Lower leg skin (tissue), 4 donors: ENCODE data around the gene TLR4. TPM values are rescaled to one million over a fixed set of nuclear protein-coding genes. Genes with fewer than 3 reads are reported as not detected.

Experiments used
- DNase-seq, 2 donors: peaks; one replicate each; pipeline ENCODE4 v3.0.0-alpha.2; 2019; ENCODE audit warnings: low spot score in 2 of 2
- H3K4me3 ChIP-seq: fragments of 200-600 bp; sonication (generic); 2 replicates; pipeline ENCODE4 v1.5.1; 2017; ENCODE audit warnings: mild to moderate bottlenecking, low read depth; ENCODE audit not compliant: poor library complexity, severe bottlenecking
- POLR2A ChIP-seq, 2 donors: fragments of 450-650 bp; IDR thresholded peaks; one replicate each; pipeline ENCODE4 v1.6.1; 2016 to 2017; ENCODE audit warnings: antibody characterized with exemption in 2 of 2, mild to moderate bottlenecking in 1 of 2, moderate library complexity in 1 of 2
- WGBS, 2 donors: methylation state at CpG; one replicate each; pipeline ENCODE4 v1.1.5; 2018; 5-methylcytosine and 5-hydroxymethylcytosine counted together
- intact Hi-C: fragments of 100-400 bp; cut with DNase I; formaldehyde crosslinking; loops from one replicate; pipeline ENCODE4 v1.15.0; 2023; ENCODE audit warnings: low total_unique reads
- total RNA-seq, 4 donors: library from RNA; depleted of rRNA; stranded (reverse); fragments of >200 nt; gene quantifications; one replicate each; pipeline ENCODE4 v1.1.0, GENCODE V29; 2016
- TF ChIP-seq, protein P1 (sequence below), 3 donors: fragments of 450-650 bp; IDR thresholded peaks; one replicate each; pipeline ENCODE4 v1.5.1; 2016; ENCODE audit warnings: antibody characterized with exemption in 3 of 3, mild to moderate bottlenecking in 3 of 3, moderate library complexity in 2 of 3

Gene TLR4
- 10 to 100 TPM in 1 of 4 donors, 1 to 10 TPM in 3; 3.9 to 11.3 (median 5.3) TPM for total RNA-seq

DNA sequence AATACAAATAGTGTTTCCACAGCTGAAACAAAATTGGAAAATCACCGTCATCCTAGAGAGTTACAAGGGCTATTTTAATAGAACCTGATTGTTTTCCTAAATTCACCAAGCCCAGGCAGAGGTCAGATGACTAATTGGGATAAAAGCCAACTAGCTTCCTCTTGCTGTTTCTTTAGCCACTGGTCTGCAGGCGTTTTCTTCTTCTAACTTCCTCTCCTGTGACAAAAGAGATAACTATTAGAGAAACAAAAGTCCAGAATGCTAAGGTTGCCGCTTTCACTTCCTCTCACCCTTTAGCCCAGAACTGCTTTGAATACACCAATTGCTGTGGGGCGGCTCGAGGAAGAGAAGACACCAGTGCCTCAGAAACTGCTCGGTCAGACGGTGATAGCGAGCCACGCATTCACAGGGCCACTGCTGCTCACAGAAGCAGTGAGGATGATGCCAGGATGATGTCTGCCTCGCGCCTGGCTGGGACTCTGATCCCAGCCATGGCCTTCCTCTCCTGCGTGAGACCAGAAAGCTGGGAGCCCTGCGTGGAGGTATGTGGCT is at the start of gene TLR4:
Gene TLR4, plus strand, starts transcription at position 380 of the 552 bp plus-strand sequence. Its CDS starts 70 bp downstream, at position 450.
- intact Hi-C loops = no loop called here
- peak; percentile 67 to 93 for DNase-seq
- no peak for TF ChIP-seq POLR2A (IDR thresholded peaks at IDR 0.05)
- H3K4me3 ChIP-seq = peak within 1 kb of the TSS; percentile 41
- 40 to 46% methylated on average over 13 of the region's 13 CpGs for WGBS, 2 donors

DNA sequence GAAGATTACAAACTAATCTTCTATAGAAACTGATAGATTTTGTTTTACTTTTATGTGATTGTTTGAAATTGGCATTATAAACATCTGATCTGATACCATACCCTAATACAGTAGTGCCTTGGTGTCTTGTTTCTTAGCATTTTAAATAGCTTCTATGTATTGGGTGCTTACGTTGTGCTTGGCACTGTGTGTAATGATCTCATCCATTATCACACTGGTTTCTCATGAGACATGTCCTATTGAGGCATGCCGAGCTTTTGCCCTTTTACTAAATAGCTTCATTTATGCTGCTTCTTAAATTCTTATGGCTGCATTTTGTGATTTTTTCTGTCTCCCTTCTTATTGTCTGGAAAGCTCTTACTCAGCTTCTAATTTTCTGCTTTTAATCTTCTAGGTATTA is 48.2 kb upstream of the TLR4 start:
- H3K4me3 ChIP-seq = no peak overlapping the region
- intact Hi-C loops = no loop called here
- 61 to 71% methylated on average over 2 of the region's 2 CpGs for WGBS, 2 donors
- DNase-seq = no peak
- no peak for TF ChIP-seq POLR2A (IDR thresholded peaks at IDR 0.05)
- TF ChIP-seq, protein P1, sequence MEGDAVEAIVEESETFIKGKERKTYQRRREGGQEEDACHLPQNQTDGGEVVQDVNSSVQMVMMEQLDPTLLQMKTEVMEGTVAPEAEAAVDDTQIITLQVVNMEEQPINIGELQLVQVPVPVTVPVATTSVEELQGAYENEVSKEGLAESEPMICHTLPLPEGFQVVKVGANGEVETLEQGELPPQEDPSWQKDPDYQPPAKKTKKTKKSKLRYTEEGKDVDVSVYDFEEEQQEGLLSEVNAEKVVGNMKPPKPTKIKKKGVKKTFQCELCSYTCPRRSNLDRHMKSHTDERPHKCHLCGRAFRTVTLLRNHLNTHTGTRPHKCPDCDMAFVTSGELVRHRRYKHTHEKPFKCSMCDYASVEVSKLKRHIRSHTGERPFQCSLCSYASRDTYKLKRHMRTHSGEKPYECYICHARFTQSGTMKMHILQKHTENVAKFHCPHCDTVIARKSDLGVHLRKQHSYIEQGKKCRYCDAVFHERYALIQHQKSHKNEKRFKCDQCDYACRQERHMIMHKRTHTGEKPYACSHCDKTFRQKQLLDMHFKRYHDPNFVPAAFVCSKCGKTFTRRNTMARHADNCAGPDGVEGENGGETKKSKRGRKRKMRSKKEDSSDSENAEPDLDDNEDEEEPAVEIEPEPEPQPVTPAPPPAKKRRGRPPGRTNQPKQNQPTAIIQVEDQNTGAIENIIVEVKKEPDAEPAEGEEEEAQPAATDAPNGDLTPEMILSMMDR (IDR thresholded peaks at IDR 0.05) = no peak

DNA sequence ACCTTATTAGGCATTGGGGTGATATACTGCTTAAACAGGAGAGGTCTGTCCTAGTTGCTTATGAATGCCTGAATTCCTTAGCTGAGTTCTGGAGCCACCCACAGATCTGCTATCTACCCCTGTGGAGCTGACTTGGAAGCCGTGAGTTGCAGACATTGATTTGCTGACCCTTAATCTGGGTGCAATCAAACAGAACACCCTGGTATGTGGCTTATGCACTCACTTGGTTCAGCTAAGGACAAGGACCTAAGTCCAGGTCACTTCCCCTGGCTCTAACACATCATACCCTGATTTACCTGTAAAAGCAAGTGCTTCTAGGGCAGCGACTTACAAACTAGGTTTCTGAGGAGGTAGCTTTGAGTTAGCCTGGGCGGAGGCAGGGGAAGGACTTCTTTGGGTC is 41.6 kb upstream of the TLR4 start:
- TF ChIP-seq, protein P1 (IDR thresholded peaks at IDR 0.05) = no peak
- no peak for TF ChIP-seq POLR2A (IDR thresholded peaks at IDR 0.05)
- 81 to 82% methylated on average over 3 of the region's 3 CpGs for WGBS, 2 donors
- DNase-seq = no peak
- no peak overlapping the region for H3K4me3 ChIP-seq
- intact Hi-C loops = no loop called here

DNA sequence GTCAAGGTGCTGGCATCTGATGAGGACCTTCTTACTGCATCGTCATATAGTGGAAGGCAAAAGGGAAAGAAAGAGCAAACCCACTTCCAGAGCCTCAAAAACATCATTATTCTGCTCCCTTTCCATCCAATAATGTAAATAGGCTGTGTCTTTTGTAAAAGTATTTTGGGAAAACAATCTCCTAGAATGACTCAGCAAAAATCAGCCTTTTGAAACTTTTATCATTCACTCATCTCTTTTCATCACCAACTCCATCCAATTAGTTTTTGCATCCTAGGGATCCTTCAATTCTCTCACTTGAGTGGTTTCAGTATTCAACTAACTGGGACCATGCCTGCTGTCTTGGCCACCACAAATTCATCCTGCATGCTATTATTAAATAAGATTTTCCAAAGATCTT is 39.8 kb upstream of the TLR4 start:
- 78 to 91% methylated on average over 1 of the region's 1 CpG for WGBS, 2 donors
- no peak for DNase-seq
- TF ChIP-seq POLR2A (IDR thresholded peaks at IDR 0.05) = no peak
- TF ChIP-seq, protein P1 (IDR thresholded peaks at IDR 0.05) = no peak
- H3K4me3 ChIP-seq = no peak overlapping the region
- intact Hi-C loops = no loop called here

DNA sequence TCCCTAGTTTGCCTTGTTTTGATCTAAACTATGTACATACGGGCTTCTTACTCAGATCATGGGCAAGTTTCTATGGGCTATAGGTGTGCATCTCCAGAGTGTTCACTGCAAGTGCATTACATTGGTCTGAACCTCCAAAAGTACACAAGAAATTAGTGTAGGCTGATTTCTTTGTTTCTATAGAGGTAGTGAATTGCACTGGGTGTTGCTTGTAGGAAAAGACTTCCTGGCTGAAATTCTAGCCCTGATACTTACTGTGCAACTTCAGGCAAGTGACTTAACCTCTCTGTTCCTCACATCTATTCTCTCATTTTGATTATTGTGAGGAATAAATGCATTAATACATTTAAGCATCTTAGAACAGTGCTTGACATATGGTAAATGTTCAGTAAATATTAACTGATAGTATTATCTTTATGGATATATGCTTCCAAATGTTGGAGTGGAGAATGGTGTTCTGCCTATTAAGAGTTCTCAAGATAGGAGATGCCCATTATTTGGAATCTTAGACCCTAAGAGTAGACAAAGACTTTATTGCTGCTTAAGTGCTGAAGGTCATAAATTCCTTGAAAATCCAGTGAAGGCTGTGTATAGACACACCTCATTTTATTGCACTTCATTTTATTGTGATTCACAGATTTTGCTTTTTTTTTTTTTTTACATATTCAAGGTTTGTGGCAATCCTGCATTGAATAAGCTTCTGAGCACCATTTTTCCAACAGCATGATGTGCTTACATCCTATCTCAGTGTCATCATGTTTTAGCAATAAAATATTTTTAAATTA is 38.4 kb upstream of the TLR4 start:
- TF ChIP-seq, protein P1 (IDR thresholded peaks at IDR 0.05) = no peak
- no peak for TF ChIP-seq POLR2A (IDR thresholded peaks at IDR 0.05)
- H3K4me3 ChIP-seq = no peak overlapping the region
- WGBS, 2 donors = 84 to 86% methylated on average over 1 of the region's 1 CpG
- intact Hi-C loops = no loop called here
- DNase-seq = no peak

DNA sequence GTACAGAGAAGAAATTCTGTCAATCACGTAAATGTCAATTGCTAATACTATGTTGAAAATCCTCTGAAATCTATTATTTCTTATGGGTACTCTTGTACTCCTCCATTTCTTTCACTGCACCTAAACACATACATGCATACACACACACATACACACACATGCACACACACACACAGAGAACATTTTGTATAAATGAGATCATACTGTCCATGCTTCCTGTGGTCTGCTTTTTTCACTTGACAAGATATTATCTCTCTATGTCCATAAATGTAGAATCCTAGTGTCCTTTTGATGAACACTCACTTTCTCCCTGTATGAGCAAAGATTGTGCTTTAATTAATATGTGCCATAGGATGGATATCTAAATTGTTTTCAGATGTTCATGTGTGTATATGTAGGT is 32.7 kb upstream of the TLR4 start:
- TF ChIP-seq, protein P1 (IDR thresholded peaks at IDR 0.05) = no peak
- TF ChIP-seq POLR2A (IDR thresholded peaks at IDR 0.05) = no peak
- WGBS, 2 donors = 88 to 93% methylated on average over 1 of the region's 1 CpG
- no peak overlapping the region for H3K4me3 ChIP-seq
- intact Hi-C loops = no loop called here
- DNase-seq = no peak
